Stimulated activated CD4-positive, alpha-beta T cell treated with anti-CD3 and anti-CD28 coated beads, Interleukin-15, amount 100 ng/mL, for 1 hour (primary cell): Measurements from ENCODE around the gene PIEZO1.
"Not testable (repeated sequence)": the region's sequence is repeated elsewhere in the genome, so short reads cannot be mapped to it uniquely, and the experiment has no call there.

ENCODE experiments used
- DNase-seq, 2 donors: peaks; one replicate each; pipeline ENCODE4 v3.0.0-alpha.2; 2020; ENCODE audit warnings: low read depth in 1 of 2, low spot score in 1 of 2

The PIEZO1 gene

GRCh38 chr16:88785106-88785924 lies at the start of gene PIEZO1:
Gene PIEZO1 (minus strand): TSS chr16:88785220. CDS start chr16:88784964, 256 bp downstream.
- peak; percentile 73 to 77 for DNase-seq

- no peak for DNase-seq
These were observed 49.6 kb upstream of the PIEZO1 start for GRCh38 chr16:88834670-88835069.

GRCh38 chr16:88833086-88833485 lies 48.1 kb upstream of the PIEZO1 start:
- no peak for DNase-seq

DNA sequence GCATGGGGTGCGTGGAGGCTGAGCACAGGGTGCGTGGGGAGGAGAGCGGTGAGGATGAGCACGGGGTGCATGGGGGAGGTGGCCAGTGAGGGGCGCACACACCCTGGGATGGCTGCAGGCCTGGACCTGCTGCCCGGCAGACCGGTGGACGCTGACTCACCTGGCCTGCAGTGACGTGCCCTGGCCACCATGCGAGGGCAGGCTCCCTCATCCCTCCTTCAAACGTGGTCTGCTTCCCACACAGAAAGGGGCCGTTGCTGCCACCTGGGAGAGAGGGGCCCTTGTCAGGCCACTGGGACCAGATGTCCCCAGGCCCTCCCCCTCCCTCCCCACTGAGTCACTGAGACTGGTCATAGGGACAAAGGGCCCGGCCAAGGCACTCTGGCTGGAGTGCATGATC lies 46.8 kb upstream of the PIEZO1 start:
- no peak for DNase-seq

- no peak for DNase-seq
These were observed 45.8 kb upstream of the PIEZO1 start for GRCh38 chr16:88830783-88831182.

DNA sequence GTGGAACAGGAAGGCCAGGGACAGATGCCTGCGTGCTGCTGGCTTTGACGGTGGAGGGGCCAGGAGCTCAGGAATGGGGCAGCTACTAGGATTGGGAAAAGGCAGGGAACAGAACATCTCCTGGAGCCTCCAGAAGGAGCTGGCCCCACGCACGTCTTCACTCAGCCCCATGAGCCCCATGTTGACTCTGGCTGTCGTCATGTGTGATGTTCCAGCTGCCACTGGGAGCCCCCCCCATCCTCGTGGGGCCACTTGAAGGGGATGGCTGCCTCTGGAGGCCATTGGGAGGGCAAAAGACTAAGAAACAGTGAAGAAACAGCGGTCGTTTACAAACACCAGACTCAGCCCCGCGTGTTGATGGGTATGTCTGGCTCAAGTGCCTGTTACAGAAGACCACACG lies 45.2 kb upstream of the PIEZO1 start:
- DNase-seq = no peak

DNA sequence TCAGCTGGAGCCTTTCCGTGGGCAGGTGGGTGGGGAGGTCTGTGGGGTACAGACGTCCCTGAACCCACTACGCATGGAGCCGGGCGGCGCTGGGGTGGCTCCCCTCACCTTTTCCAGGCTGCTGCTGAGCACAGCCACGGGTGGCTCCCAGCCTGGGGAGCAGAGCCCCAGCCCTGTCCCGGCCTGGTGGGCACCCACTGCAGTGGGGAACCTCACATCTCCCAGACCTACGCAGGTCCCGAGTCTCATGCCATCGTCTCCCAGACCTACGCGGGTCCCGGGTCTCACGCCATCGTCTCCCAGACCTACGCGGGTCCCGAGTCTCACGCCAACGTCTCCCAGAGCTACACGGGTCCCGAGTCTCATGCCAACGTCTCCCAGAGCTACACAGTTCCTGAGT lies 43.7 kb upstream of the PIEZO1 start:
- no peak for DNase-seq

GRCh38 chr16:88827727-88828126 lies 42.7 kb upstream of the PIEZO1 start:
- no peak for DNase-seq

DNA sequence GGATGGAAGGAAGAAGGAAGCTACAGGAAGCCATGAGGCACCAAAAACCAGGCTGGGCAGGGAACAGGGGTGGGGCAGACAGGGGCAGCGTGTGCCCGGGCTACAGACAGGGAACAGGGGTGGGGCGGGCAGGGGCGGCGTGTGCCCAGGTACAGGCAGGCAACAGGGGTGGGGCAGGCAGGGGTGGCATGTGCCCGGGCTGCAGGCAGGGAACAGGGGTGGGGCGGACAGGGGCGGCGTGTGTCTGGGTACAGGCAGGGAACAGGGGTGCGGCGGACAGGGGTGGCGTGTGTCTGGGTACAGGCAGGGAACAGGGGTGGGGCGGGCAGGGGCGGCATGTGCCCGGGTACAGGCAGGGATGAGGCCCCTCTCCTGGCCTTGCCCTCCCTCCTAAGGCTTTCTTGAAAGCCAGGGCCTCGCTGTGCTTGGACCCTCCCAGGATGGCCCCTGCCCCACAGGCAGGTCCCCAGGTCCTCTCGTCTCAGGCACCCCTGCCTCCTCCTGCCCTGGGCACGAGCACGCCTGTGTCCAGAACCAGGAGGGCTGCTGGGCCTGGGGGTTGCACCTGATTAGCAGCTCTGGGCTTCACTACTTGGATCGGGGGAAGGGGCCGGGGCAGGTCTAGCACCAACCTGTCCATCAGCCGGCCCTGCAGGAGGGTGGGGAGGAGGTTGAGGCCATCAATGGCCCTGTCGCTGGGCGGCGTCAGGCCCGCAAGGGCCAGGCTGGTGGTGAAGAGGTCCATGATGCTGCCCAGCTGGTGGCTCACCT lies 41.2 kb upstream of the PIEZO1 start:
- no peak for DNase-seq

DNA sequence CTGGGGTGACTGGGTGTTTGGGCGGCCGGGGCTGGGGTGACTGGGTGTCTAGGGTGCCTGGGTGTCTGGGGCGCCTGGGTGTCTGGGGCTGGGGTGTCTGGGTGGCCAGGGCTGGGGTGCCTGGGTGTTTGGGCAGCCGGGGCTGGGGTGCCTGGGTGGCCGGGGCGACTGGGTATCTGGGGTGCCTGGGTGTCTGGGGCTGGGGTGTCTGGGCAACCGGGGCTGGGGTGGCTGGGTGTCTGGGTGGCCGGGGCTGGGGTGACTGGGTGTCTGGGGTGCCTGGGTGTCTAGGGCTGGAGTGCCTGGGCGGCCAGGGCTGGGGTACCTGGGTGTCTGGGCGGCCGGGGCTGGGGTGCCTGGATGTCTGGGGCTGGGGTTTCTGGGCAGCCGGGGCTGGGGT lies 40.1 kb upstream of the PIEZO1 start:
- DNase-seq = no peak

DNA sequence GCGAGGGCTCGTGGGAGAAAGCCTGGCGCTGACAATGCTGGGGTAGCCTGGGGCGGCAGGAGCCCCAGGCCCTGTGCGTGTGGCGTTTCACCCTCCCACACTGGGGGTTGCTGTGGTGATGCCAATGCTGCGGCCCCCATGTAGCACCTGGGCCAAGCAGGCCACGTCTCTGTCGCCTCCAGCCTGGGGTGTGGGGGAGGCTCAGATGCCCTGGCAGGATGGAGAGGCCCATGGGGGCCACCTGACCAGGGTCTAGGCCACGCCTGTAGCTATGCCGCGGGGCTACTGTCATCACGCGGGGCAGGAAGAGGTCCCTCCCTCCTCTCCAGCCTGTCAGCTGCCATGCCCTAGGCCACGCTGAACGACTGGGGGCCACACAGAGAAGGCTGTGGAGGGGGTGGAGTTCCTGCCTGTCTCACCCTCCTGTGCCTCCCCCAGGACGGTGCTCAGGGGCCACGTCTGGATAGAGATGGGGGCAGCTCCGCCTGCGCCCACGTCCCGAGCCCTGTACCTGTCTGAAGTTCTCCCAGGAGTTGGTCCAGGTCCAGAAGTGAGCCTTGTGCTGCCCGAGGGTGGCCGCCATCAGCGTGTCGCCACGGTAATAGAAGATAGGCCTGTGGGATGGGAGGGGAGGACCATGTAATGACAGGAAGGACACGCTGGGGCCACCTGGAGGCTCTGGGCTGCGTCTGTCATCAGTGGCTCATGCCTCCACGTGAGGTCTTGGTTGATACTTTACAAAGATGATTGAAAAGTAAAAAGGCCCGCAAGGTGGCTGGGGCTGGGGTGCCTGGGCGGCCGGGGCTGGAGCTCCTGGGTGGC lies 39.4 kb upstream of the PIEZO1 start:
- DNase-seq = no peak

DNA sequence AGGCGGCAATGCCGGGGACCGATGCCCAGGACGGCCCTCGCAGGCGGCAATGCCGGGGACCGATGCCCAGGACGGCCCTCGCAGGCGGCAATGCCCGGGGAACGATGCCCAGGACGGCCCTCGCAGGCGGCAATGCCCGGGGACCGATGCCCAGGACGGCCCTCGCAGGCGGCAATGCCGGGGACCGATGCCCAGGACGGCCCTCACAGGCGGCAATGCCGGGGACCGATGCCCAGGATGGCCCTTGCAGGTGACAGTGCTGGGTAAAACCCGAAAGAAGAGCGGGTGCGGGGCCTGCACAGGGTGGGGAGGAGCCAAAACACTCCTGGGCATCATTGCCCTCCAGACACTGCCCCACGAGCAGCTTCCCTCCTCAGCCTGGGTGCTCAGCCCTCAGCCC lies 38.6 kb upstream of the PIEZO1 start:
- not testable (repeated sequence) for DNase-seq

DNA sequence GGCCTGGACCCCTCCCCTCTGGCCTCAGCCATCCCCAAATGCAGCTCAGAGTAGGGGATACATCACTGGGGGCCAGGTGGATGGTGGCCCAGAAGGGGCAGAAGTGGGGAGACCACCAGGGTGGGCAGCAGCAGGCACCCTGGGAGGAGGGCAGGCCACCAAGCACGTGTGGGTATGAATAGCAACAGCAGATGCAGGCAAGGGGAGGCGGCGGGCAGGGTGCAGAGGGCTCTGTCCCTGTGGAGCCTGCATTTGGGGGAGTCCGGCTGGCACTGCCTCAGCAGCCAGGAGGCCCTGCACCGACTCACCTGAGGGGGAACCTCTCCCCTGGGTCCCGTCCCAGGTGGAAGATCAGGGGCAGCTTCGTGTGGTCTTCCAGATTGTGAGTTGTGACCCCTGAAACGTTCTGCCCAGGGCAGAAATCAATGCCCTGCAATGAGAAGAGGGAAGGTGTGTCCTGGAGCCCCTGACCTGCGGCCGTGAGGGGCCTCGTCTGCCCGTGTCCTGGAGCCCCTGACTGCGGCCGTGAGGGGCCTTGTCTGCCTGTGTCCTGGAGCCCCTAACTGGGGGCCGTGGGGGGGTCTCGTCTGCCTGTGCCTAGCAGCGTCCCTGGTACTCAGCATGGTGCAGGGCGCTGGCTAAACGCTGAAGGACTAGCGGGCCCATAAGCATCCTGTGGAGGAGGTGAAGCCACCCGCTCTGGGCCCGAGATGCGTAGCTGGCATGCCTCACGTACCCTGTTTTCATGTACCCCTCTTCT lies 37.4 kb upstream of the PIEZO1 start:
- DNase-seq = no peak

- no peak for DNase-seq
These were observed 36.3 kb upstream of the PIEZO1 start for GRCh38 chr16:88821168-88821850.

- no peak for DNase-seq
These were observed 35.5 kb upstream of the PIEZO1 start for GRCh38 chr16:88820385-88821025.

DNA sequence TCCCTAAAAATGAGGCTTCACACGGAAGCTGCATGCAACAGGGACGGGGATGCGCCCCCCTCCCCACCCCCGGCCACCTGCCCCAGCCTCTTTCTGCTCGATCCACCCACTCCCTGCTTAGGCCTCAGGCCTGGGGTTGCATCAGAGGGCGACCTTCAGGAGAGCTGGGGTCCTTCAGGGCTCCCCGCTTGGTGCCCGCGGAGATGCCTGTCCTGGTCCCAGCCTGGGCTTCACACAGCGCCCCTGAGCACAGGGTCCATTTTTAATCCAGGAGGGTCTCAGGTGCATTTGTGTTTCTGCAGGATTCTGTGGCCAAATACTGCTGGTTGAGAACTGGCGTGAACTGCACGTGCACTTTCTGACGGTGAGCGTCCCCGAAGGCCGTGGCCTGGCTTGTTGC lies 34.1 kb upstream of the PIEZO1 start:
- no peak for DNase-seq

DNA sequence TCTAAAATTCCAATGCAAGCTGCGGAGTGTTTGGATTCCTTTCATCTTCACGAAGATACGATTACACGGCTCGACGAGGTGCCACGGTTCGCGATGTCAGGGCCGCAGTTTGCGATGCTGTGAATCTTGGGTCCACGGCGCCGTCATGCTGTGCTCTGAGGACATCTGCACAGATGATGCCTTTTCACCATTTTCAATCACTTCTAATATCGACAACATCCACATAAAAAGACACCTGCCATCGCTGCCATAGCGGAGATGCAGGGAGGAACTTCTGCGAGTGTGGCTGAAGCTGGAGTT lies 33.5 kb upstream of the PIEZO1 start:
- DNase-seq = no peak

DNA sequence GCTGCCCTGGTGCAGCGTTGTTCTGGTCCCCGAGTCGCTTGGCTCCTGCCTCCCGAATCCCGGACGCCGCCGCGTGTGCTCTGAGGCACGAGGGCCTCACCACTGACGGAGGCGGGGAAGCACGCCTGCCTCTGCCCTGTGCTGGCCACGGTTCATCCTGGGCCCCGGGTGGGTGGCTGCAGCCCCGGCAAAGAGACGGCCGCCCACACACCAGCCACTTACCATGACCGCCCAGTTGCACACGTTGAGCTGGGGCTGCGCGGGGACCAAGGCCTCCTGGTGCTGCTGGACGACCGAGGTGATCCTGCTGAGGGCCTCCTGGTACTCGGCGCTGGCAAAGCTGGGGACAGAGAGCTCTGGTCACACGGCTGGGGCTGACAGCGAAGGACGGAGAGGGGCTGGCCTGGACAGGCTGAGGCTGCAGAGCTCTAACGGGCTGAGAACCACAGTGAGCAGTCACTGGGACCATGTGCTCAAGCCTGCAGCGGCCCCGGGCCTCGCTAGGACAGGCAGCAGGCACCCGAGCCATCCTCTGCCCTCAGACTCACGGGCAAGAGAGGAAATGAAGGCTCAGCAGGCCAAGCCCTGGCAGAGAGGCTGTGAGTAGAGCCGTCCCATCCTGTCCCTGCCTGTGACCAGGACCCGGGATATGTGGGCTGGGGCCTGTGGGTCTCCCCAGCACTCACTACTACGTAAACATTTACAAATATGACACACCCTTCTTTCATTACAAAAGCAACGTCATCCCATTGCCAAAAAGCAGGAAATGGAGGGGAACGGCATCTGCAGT lies 33.0 kb upstream of the PIEZO1 start:
- DNase-seq = no peak
